ENCODE data around the gene PON2.

The PON2 gene

GRCh38 chr7:95454438-95455045, 19.7 kb upstream of the PON2 start:
- intact Hi-C loops (cut with DNase I; ENCODE audit: low total_unique reads): no loop called here
- no peak for DNase-seq
- Histone ChIP-seq H3K36me3 (no peaks in the 10 kb centered on the region), H3K27me3 (peaks cover 0 to 2% of the 10 kb centered on the region in 2 donors), H3K9me3 (peaks cover 0 to 6% (median 0%) of the 10 kb centered on the region in 3 donors), H3K27ac (no peak overlapping the region), H3K4me3 (no peak overlapping the region), H3K4me1 (no peaks in the 10 kb centered on the region)
- TF ChIP-seq, protein P1, sequence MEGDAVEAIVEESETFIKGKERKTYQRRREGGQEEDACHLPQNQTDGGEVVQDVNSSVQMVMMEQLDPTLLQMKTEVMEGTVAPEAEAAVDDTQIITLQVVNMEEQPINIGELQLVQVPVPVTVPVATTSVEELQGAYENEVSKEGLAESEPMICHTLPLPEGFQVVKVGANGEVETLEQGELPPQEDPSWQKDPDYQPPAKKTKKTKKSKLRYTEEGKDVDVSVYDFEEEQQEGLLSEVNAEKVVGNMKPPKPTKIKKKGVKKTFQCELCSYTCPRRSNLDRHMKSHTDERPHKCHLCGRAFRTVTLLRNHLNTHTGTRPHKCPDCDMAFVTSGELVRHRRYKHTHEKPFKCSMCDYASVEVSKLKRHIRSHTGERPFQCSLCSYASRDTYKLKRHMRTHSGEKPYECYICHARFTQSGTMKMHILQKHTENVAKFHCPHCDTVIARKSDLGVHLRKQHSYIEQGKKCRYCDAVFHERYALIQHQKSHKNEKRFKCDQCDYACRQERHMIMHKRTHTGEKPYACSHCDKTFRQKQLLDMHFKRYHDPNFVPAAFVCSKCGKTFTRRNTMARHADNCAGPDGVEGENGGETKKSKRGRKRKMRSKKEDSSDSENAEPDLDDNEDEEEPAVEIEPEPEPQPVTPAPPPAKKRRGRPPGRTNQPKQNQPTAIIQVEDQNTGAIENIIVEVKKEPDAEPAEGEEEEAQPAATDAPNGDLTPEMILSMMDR (IDR thresholded peaks at IDR 0.05): no peak

- TF ChIP-seq, protein P1 (IDR thresholded peaks at IDR 0.05): no peak
- Histone ChIP-seq H3K4me3 (no peak overlapping the region), H3K36me3 (no peaks in the 10 kb centered on the region), H3K9me3 (no peaks in the 10 kb centered on the region), H3K27ac (no peak overlapping the region), H3K27me3 (no peaks in the 10 kb centered on the region), H3K4me1 (no peaks in the 10 kb centered on the region)
- DNase-seq: no peak
- intact Hi-C loops (cut with DNase I; ENCODE audit: low total_unique reads): no loop called here
Observed at GRCh38 chr7:95446618-95447017, 11.8 kb upstream of the PON2 start.

DNA sequence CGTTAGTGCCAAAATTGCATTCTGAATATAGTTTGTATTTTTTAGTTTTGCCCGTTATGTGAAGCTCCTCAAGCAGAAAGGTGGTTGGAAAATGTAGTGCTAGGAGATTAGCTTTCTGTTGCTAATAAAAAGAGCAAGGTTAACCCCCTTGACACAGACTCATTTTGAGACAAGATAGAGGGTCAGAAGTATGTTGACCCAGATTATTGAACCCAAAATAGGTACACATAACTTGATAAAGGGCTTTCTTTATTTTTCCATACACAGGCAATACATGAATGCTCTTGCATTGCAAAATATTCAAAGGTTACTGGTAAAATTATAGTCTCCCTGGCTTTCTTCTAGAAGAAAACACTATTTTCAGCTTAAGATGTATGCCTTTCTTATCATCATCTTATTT, 10.0 kb upstream of the PON2 start:
- TF ChIP-seq, protein P1 (IDR thresholded peaks at IDR 0.05): no peak
- Histone ChIP-seq H3K27ac (no peak overlapping the region), H3K27me3 (no peaks in the 10 kb centered on the region), H3K36me3 (no peaks in the 10 kb centered on the region), H3K9me3 (no peaks in the 10 kb centered on the region), H3K4me1 (no peaks in the 10 kb centered on the region), H3K4me3 (no peak overlapping the region)
- intact Hi-C loops (cut with DNase I; ENCODE audit: low total_unique reads): no loop called here
- DNase-seq: no peak

DNA sequence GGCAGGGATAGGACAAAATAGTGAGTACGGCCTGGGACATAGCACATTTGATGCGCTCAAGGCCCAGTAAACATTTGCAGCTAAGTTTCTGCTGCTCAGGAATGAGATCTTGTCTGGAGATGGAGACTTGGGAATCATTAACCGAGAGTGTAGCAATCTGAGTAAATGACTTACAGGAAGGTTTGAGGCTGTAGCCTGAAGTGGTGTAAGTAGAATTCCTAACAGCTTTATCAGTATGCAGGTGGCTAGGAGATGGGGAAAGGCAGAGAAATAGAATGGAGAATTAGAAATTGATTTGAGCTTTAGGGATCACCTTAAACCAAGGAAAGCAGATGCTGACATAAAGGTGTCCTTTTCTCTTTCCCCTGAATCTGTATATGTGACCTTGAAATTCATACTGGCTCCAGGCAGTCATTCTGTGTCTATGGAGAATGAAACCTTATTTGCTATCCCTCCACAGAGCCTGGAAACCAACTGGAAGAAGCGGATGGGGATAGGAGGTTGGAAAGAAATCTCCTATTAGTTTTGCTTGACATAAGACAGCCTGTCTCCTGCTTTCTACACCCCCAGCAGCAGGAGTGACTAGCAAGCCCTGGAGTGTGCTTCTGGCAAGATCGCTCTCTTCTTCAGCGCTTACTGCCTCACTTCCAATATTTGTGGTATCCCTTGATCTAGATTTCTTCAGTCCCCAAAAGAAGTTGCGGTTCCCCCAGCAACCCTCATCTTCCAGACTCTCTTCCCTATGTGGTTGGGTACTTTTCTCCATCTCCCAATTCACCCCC, 6.4 kb upstream of the PON2 start:
- intact Hi-C loops (cut with DNase I; ENCODE audit: low total_unique reads): no loop called here
- Histone ChIP-seq H3K36me3 (no peaks in the 10 kb centered on the region), H3K27ac (no peak overlapping the region), H3K9me3 (no peaks in the 10 kb centered on the region), H3K4me3 (no peak overlapping the region), H3K27me3 (no peaks in the 10 kb centered on the region), H3K4me1 (no peaks in the 10 kb centered on the region)
- no peak for DNase-seq
- TF ChIP-seq, protein P1 (IDR thresholded peaks at IDR 0.05): no peak

GRCh38 chr7:95440394-95441038, 5.7 kb upstream of the PON2 start:
- intact Hi-C loops (cut with DNase I; ENCODE audit: low total_unique reads): no loop called here
- no peak for DNase-seq
- H3K27ac ChIP-seq: no peak overlapping the region
- no peaks in the 10 kb centered on the region for H3K27me3 ChIP-seq
- H3K9me3 ChIP-seq: no peaks in the 10 kb centered on the region
- H3K4me3 ChIP-seq: no peak overlapping the region
- H3K36me3 ChIP-seq: no peaks in the 10 kb centered on the region
- no peaks in the 10 kb centered on the region for H3K4me1 ChIP-seq
- TF ChIP-seq, protein P1 (IDR thresholded peaks at IDR 0.05): no peak

Measured in tibial artery (tissue), 4 donors.